Measurements from ENCODE around the gene ZNF787. TPM values are rescaled to one million over a fixed set of nuclear protein-coding genes. Genes with fewer than 3 reads are reported as not detected.
A peak's percentile ranks its signal among the peaks of the same experiment; 100 is the strongest.
"Not testable (repeated sequence)": the region's sequence is repeated elsewhere in the genome, so short reads cannot be mapped to it uniquely, and the experiment has no call there.

The ZNF787 gene
- total RNA-seq, 5 donors from 2014 or later (not counting 1 experiment from before 2014, with no cell fraction given), result 20.6 to 38.6 (median 34.9) TPM

- Histone ChIP-seq H3K4me3 (ENCODE audit: control insufficient read depth in 1 of 2, extremely low read depth in 1 of 2, low read length in 1 of 2) (no peak overlapping the region), H3K9me3 (no peaks in the 10 kb centered on the region), H3K36me3 (ENCODE audit: control insufficient read depth in 2 of 2, extremely low read depth in 1 of 2, insufficient read depth in 1 of 2, low read length in 1 of 2) (peaks cover 24 to 35% of the 10 kb centered on the region in 2 donors), H3K4me1 (ENCODE audit: control insufficient read depth in 1 of 2, extremely low read depth in 1 of 2, insufficient read depth in 2 of 2, low read length in 2 of 2) (peaks cover 0 to 8% of the 10 kb centered on the region in 2 experiments), H3K27me3 (replicated peaks in 1 of 2; ENCODE audit: control insufficient read depth in 2 of 2, extremely low read depth in 1 of 2, insufficient read depth in 2 of 2, low read length in 1 of 2) (no peaks in the 10 kb centered on the region), H3K27ac (ENCODE audit: low read length) (no peak overlapping the region)
- POLR2A ChIA-PET, result no interaction called here
- peaks cover 40% of the 10 kb centered on the region for H3K36me3 Mint-ChIP-seq
- WGBS (ENCODE audit: insufficient coverage), result 100% methylated on average over 1 of the region's 2 CpGs
- H3K4me1 Mint-ChIP-seq, result peaks cover 11 to 20% (median 15%) of the 10 kb centered on the region in 3 donors
- no peaks in the 10 kb centered on the region for H3K27me3 Mint-ChIP-seq
- H3K4me3 Mint-ChIP-seq, result no peak overlapping the region
- no peaks in the 10 kb centered on the region for H3K9me3 Mint-ChIP-seq
- ATAC-seq (replicated peaks in 1 of 4) (no peak), DNase-seq (no peak)
- CTCF ChIA-PET, result interaction anchor here in 1 of 2 donors (0.6 kb wide), 1 partner anchor 82 kb away, joined by 4 read pairs; no protein-coding TSS in a partner anchor
- H3K27ac Mint-ChIP-seq, result peak overlapping the region in 1 of 2 donors; percentile 48
These were observed 31.5 kb upstream of the ZNF787 start for GRCh38 chr19:56152644-56153043.

DNA sequence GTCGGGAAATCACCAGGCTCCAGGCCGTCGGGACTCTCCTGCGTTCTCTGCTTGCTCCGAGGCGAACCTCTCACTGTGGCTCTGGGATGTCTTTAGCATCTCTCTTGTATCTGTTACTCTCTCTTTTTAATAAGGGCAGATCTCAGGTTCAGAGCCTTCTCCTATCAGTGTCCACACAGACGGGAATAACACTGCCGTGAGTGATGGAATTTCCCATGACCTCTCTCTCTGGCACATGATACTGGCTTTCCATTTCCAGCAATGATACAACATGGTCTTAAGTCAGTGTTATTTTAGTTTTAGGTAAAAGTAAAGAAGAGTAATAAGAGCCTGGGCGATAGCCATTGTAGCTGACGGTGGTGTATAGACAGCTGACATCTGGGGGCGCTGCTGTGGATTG, 29.3 kb upstream of the ZNF787 start:
- WGBS (ENCODE audit: insufficient coverage), result 96% methylated on average over 4 of the region's 11 CpGs
- Mint-ChIP-seq H3K4me3 (no peak overlapping the region), H3K9me3 (no peaks in the 10 kb centered on the region), H3K27me3 (no peaks in the 10 kb centered on the region), H3K27ac (no peak overlapping the region), H3K4me1 (peaks cover 11 to 20% (median 15%) of the 10 kb centered on the region in 3 donors), H3K36me3 (peaks cover 27% of the 10 kb centered on the region)
- H3K4me3 ChIP-seq (ENCODE audit: control insufficient read depth in 1 of 2, extremely low read depth in 1 of 2, low read length in 1 of 2), result no peak overlapping the region
- POLR2A ChIA-PET, result no interaction called here
- H3K27ac ChIP-seq (ENCODE audit: low read length), result no peak overlapping the region
- no peaks in the 10 kb centered on the region for H3K27me3 ChIP-seq (replicated peaks in 1 of 2; ENCODE audit: control insufficient read depth in 2 of 2, extremely low read depth in 1 of 2, insufficient read depth in 2 of 2, low read length in 1 of 2)
- CTCF ChIA-PET, result no interaction called here
- no peak for ATAC-seq (replicated peaks in 1 of 4)
- no peaks in the 10 kb centered on the region for H3K9me3 ChIP-seq
- no peak for DNase-seq
- peaks cover 20 to 21% of the 10 kb centered on the region in 2 donors for H3K36me3 ChIP-seq (ENCODE audit: control insufficient read depth in 2 of 2, extremely low read depth in 1 of 2, insufficient read depth in 1 of 2, low read length in 1 of 2)
- H3K4me1 ChIP-seq (ENCODE audit: control insufficient read depth in 1 of 2, extremely low read depth in 1 of 2, insufficient read depth in 2 of 2, low read length in 2 of 2), result peaks cover 0 to 8% of the 10 kb centered on the region in 2 experiments

DNA sequence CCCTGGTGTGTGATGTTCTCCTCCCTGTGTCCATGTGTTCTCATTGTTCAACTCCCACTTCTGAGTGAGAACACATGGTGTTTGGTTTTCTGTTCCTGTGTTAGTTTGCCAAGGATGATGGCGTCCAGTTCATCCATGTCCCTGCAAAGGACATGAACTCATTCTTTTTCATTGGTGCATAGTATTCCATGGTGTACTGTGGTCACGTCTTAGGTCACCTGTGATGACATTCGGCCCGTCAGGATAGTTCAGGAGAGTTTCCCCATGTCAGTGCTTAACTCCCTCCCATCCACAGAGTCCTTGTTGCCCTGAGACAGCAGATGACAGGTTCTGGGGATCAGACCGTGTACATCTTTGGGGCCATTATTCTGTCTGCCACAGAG, 28.6 kb upstream of the ZNF787 start:
- POLR2A ChIA-PET, result no interaction called here

GRCh38 chr19:56148955-56149655, 28.0 kb upstream of the ZNF787 start:
- Mint-ChIP-seq H3K4me1 (peaks cover 15 to 25% (median 23%) of the 10 kb centered on the region in 3 donors), H3K36me3 (peaks cover 22% of the 10 kb centered on the region)
- H3K27me3 Mint-ChIP-seq; H3K27me3 ChIP-seq (replicated peaks in 1 of 2; ENCODE audit: control insufficient read depth in 2 of 2, extremely low read depth in 1 of 2, insufficient read depth in 2 of 2, low read length in 1 of 2); H3K4me1 ChIP-seq (ENCODE audit: control insufficient read depth in 1 of 2, extremely low read depth in 1 of 2, insufficient read depth in 2 of 2, low read length in 2 of 2); ATAC-seq (replicated peaks in 1 of 4); H3K27ac ChIP-seq (ENCODE audit: low read length); H3K9me3 ChIP-seq; H3K9me3 Mint-ChIP-seq; H3K4me3 Mint-ChIP-seq; DNase-seq; POLR2A ChIA-PET; CTCF ChIA-PET; H3K4me3 ChIP-seq (ENCODE audit: control insufficient read depth in 1 of 2, extremely low read depth in 1 of 2, low read length in 1 of 2); H3K27ac Mint-ChIP-seq: not testable (repeated sequence)
- H3K36me3 ChIP-seq (ENCODE audit: control insufficient read depth in 2 of 2, extremely low read depth in 1 of 2, insufficient read depth in 1 of 2, low read length in 1 of 2), result peaks cover 8 to 12% of the 10 kb centered on the region in 2 donors
- 98% methylated on average over 8 of the region's 12 CpGs for WGBS (ENCODE audit: insufficient coverage)

More for the DNA sequence above, 28.6 kb upstream of the ZNF787 start:
- Mint-ChIP-seq H3K9me3 (no peaks in the 10 kb centered on the region), H3K27ac (no peak overlapping the region), H3K36me3 (peaks cover 22% of the 10 kb centered on the region), H3K4me1 (peaks cover 11 to 20% (median 17%) of the 10 kb centered on the region in 3 donors), H3K27me3 (no peaks in the 10 kb centered on the region), H3K4me3 (no peak overlapping the region)
- H3K4me1 ChIP-seq (ENCODE audit: control insufficient read depth in 1 of 2, extremely low read depth in 1 of 2, insufficient read depth in 2 of 2, low read length in 2 of 2), result peaks cover 0 to 8% of the 10 kb centered on the region in 2 experiments
- 100% methylated on average over 1 of the region's 5 CpGs for WGBS (ENCODE audit: insufficient coverage)
- CTCF ChIA-PET, result no interaction called here
- ATAC-seq (replicated peaks in 1 of 4) (no peak), DNase-seq (no peak)
- H3K9me3 ChIP-seq, result no peaks in the 10 kb centered on the region
- peaks cover 14% of the 10 kb centered on the region in 2 donors for H3K36me3 ChIP-seq (ENCODE audit: control insufficient read depth in 2 of 2, extremely low read depth in 1 of 2, insufficient read depth in 1 of 2, low read length in 1 of 2)
- no peak overlapping the region for H3K4me3 ChIP-seq (ENCODE audit: control insufficient read depth in 1 of 2, extremely low read depth in 1 of 2, low read length in 1 of 2)
- H3K27me3 ChIP-seq (replicated peaks in 1 of 2; ENCODE audit: control insufficient read depth in 2 of 2, extremely low read depth in 1 of 2, insufficient read depth in 2 of 2, low read length in 1 of 2), result no peaks in the 10 kb centered on the region
- no peak overlapping the region for H3K27ac ChIP-seq (ENCODE audit: low read length)

- H3K4me3 ChIP-seq (ENCODE audit: control insufficient read depth in 1 of 2, extremely low read depth in 1 of 2, low read length in 1 of 2), result no peak overlapping the region
- no peak overlapping the region for H3K4me3 Mint-ChIP-seq
- ChIA-PET CTCF (no interaction called here), POLR2A (no interaction called here)
- H3K27me3 ChIP-seq (replicated peaks in 1 of 2; ENCODE audit: control insufficient read depth in 2 of 2, extremely low read depth in 1 of 2, insufficient read depth in 2 of 2, low read length in 1 of 2), result no peaks in the 10 kb centered on the region
- H3K27me3 Mint-ChIP-seq, result no peaks in the 10 kb centered on the region
- ATAC-seq (replicated peaks in 1 of 4) (no peak), DNase-seq (no peak)
- 97% methylated on average over 12 of the region's 15 CpGs for WGBS (ENCODE audit: insufficient coverage)
- H3K27ac ChIP-seq (ENCODE audit: low read length), result no peak overlapping the region
- no peak overlapping the region for H3K27ac Mint-ChIP-seq
- no peaks in the 10 kb centered on the region for H3K9me3 Mint-ChIP-seq
- peaks cover 19% of the 10 kb centered on the region for H3K36me3 Mint-ChIP-seq
- no peaks in the 10 kb centered on the region for H3K9me3 ChIP-seq
- H3K36me3 ChIP-seq (ENCODE audit: control insufficient read depth in 2 of 2, extremely low read depth in 1 of 2, insufficient read depth in 1 of 2, low read length in 1 of 2), result peaks cover 3 to 12% of the 10 kb centered on the region in 2 donors
- peaks cover 3 to 12% of the 10 kb centered on the region in 2 experiments for H3K4me1 ChIP-seq (ENCODE audit: control insufficient read depth in 1 of 2, extremely low read depth in 1 of 2, insufficient read depth in 2 of 2, low read length in 2 of 2)
- peaks cover 18 to 24% (median 23%) of the 10 kb centered on the region in 3 donors for H3K4me1 Mint-ChIP-seq
These were observed 27.0 kb upstream of the ZNF787 start for GRCh38 chr19:56148096-56148495.

- POLR2A ChIA-PET, result no interaction called here
- 96% methylated on average over 17 of the region's 22 CpGs for WGBS (ENCODE audit: insufficient coverage)
- no peak for ATAC-seq (replicated peaks in 1 of 4)
These were observed 26.2 kb upstream of the ZNF787 start for GRCh38 chr19:56147307-56147706.

More at GRCh38 chr19:56147307-56147706, 26.2 kb upstream of the ZNF787 start:
- Histone ChIP-seq H3K4me3 (ENCODE audit: control insufficient read depth in 1 of 2, extremely low read depth in 1 of 2, low read length in 1 of 2) (no peak overlapping the region), H3K4me1 (ENCODE audit: control insufficient read depth in 1 of 2, extremely low read depth in 1 of 2, insufficient read depth in 2 of 2, low read length in 2 of 2) (peaks cover 5 to 20% of the 10 kb centered on the region in 2 experiments), H3K9me3 (no peaks in the 10 kb centered on the region), H3K36me3 (ENCODE audit: control insufficient read depth in 2 of 2, extremely low read depth in 1 of 2, insufficient read depth in 1 of 2, low read length in 1 of 2) (peaks cover 3 to 12% of the 10 kb centered on the region in 2 donors), H3K27ac (ENCODE audit: low read length) (no peak overlapping the region), H3K27me3 (replicated peaks in 1 of 2; ENCODE audit: control insufficient read depth in 2 of 2, extremely low read depth in 1 of 2, insufficient read depth in 2 of 2, low read length in 1 of 2) (no peaks in the 10 kb centered on the region)
- Mint-ChIP-seq H3K27ac (no peak overlapping the region), H3K4me3 (no peak overlapping the region), H3K4me1 (peaks cover 18 to 31% (median 21%) of the 10 kb centered on the region in 3 donors), H3K9me3 (no peaks in the 10 kb centered on the region), H3K27me3 (no peaks in the 10 kb centered on the region), H3K36me3 (peaks cover 16% of the 10 kb centered on the region)
- CTCF ChIA-PET, result no interaction called here
- no peak for DNase-seq

All from T-cell (primary cell).